Nucleus accumbens (tissue), 56 donors: ENCODE measurements around the gene GATAD2A.
A peak's percentile ranks its signal among the peaks of the same experiment; 100 is the strongest.

ENCODE experiments used
- DNase-seq, 56 donors: peaks; one replicate each; lab custom pipeline; 2025; lab: John Stamatoyannopoulos, UW

GATAD2A gene

DNA sequence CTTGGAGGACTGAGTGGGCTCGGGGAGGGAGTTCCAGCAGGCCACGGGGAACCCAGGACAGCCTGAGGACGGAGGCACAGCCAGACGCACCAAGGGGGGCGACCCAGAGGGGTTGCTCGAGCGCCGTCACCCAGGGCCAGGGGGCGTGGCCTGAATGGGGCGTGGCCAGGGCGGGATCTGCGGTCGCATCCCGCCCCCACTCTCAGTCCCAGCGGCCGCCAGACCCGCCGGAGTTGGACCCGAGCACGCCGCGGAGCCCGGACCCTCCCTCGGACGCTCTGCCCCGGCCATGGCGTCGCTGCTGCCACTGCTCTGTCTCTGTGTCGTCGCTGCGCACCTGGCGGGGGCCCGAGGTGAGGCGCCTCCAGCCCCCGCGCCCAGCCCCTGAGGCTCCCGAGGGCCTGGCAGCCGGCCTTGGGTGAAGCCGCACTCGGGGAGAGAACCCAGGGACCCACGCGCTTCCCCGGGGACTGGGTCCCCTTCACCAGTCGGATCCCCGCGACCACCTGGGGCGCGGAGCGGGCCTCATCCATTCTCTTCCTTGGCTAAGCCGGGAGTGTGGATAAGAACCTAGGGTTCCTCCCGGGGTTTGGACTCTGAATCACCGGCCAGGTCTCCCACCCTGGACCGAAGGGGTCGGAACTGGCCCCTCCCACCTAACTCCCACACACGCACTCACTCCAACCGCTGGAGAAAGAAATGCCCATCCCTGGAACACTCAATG lies 132.7 kb downstream of the GATAD2A start, which contains the start of gene CILP2:
CILP2 (plus strand) TSS at position 205 of the 724 bp plus-strand sequence; CDS start at position 290, 85 bp downstream.
- DNase-seq, result peak in 10 of 56 donors; percentile 5 to 57 (median 22)

DNA sequence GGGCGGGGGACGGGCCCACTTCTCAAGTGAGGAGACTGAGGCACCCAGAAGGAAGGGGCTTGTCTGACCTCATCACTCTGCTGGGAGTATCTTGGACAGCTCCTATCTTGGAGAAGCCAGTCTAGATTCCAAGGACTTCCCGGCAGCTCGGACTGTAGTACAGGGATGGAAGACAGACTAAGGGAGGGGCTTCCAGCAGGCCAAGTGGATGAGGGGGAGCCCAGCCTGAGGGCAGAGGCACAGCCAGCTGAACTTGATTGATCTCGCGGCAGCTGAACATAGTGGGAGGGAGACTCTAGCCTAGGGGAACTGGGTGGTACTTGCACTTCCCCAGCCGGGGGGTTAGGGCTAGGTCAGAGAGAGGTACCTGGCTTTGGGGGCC lies 133.3 kb downstream of the GATAD2A start:
- no peak for DNase-seq

DNA sequence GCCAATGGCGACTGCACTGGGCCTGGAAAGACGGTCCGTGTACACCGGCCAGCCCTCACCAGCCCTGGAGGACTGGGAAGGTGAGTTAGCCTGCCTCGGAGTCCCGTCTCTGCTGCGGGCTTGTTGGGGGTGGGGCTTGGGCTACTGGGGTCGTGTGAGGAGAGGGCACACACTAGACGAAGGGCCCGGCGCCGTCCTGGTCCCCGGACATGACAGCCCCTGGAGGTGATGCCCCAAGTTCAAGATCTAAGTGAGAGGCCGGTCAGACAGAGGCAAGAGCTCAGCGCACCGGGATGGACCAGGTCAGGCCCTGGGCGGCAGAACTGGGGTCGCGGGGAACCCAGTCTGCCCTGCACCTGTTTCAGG lies 134.2 kb downstream of the GATAD2A start:
- DNase-seq, result no peak

GRCh38 chr19:19540064-19540714 lies 134.7 kb downstream of the GATAD2A start:
- peak in 27 of 56 donors; percentile 7 to 83 (median 26) for DNase-seq

- DNase-seq, result peak in 16 of 56 donors; percentile 7 to 60 (median 30)
Measured at GRCh38 chr19:19540715-19541515, 135.4 kb downstream of the GATAD2A start.

GRCh38 chr19:19541616-19542015 lies 136.1 kb downstream of the GATAD2A start:
- DNase-seq, result no peak

DNA sequence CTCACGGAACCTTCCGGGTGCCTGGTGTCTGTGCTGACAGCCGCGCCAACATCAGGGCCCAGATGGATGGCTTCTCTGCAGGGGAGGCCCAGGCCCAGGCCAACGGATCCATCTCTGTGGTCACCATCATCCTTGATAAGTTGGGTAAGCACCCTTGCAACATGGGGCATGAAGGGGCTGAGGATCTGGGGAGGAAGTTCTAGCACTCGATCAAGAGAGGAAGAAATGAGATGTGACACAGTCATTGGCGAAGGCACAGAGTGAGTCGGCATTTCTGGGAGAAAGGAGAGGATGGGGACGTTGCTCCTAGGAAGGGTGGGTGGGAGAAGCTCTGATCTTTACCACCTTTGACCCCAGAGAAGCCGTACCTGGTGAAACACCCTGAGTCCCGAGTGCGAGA lies 137.0 kb downstream of the GATAD2A start:
- no peak for DNase-seq

GRCh38 chr19:19543101-19543500 lies 137.6 kb downstream of the GATAD2A start:
- no peak for DNase-seq

DNA sequence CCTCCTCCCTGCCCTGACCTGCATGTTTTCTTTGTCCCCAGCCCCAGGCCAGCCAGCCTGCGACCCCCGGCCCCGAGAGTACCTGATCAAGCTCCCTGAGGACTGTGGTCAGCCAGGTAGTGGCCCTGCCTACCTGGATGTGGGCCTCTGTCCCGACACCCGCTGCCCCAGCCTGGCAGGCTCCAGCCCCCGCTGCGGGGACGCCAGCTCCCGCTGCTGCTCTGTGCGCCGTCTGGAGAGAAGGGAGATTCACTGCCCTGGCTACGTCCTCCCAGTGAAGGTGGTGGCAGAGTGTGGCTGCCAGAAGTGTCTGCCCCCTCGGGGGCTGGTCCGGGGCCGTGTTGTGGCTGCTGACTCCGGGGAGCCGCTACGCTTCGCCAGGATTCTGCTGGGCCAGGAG lies 138.2 kb downstream of the GATAD2A start:
- no peak for DNase-seq

GRCh38 chr19:19544257-19544953 lies 138.9 kb downstream of the GATAD2A start:
- no peak for DNase-seq

- no peak for DNase-seq
Measured at GRCh38 chr19:19544954-19545591, 139.6 kb downstream of the GATAD2A start.

DNA sequence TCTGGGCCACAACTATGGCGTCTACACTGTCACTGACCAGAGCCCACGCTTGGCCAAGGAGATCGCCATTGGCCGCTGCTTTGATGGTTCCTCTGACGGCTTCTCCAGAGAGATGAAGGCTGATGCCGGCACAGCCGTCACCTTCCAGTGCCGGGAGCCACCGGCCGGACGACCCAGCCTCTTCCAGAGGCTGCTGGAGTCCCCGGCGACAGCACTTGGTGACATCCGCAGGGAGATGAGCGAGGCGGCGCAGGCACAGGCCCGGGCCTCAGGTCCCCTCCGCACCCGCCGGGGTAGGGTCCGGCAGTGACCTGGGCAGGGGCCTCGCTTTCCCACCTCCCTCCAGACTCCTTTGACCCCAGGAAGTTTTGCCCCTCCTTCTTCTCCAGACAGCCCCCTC lies 140.2 kb downstream of the GATAD2A start:
- no peak for DNase-seq

GRCh38 chr19:19546751-19547162 lies 141.3 kb downstream of the GATAD2A start:
- DNase-seq, result peak in 1 of 56 donors; percentile 18

DNA sequence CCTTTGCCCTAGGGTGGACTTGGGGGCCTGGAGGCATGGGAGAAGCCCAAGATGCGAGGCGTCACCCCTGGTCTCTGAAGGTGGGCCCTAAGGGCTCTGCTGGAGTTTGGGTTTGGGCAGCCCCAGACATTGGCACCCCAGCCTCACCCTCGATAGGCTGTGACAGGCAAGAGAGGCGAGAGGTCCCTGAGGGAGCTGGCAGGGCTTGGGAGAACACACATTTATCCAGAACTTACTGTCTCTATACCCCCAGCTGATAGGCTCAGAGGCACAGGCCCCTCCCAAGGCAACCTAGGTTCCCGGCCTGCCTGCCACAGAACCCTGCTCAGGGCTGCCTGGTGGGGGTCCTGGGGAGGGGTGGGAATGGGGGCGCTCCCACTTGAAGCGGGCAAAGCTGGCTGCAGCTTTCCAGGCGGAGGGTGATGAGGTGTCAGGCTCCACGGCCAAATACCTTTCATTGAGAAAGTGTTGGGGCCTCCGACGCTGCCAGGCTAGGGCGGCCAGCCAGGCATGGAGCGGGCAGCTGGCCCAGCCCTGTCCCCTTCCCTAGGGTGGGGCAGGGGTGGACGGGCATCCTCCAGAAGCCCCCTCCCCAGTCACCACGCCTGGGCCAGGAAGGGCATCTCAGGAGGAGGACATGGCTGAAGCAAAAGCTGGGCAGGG lies 142.3 kb downstream of the GATAD2A start:
- no peak for DNase-seq

DNA sequence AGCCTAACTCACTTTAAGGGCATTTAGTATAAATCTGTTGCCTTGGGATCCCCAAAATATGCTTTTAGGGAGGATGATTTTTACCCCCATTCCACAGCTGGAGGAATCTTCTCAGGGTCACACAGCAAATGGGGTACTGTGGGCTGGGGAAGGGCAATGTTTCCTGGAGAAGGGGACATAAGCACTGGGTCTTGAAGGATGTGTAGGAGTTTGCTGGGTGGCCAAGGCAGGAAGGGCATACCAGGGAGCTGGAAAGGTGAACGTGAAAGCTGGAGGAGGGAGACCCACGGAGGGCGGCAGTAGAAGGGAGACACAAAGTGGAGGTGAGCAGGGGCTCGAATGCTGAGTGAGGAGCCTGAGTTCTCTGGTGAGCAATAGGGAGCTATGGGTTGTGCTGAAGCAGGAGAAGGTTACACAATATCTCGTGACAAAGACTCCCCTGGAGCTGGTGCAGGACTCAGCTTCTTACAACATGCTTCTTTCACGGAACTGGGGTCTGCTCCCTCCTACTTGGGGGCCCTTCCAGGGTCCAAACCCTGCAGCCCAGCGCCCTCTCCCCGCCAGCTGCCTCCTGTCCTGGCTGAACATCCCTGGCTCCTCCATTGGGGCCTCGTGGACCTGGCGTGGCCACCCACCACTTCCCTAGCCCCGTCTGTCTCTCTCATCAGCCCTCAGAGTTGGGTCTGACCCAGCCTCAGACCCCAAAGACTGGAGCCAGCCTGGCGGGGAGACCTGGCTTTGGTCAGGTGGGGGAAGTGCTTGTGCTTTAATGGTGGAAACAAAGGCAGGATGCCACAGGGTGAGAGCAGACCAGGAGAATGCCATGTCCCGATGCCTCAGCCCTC lies 143.7 kb downstream of the GATAD2A start:
- DNase-seq, result no peak

GRCh38 chr19:19549804-19550464 lies 144.5 kb downstream of the GATAD2A start:
- DNase-seq, result no peak

DNA sequence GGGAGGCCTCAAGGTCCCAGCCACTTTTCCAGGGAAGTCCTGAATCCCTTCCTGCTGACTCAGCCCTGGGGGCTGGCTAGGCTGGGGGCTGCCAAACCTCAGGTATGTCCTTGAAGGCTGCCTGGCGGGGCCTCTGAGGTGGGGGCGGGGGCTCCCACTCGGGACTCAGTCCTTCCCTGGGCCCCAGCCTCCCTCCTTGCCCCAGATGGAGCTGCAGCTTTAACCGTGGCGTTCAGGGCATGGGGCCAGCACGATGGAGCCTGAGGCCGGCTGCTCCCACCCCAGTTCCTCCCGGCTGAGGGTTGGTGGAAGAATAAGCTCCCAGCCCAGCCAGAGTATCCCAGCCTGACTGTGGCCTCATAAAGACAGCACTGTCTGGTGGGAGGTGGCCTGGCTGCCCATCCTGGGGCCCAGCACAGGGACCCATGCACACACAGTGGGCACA lies 145.0 kb downstream of the GATAD2A start:
- DNase-seq, result no peak
